ENCODE data around the gene COG1.
"Not testable (repeated sequence)": the region's sequence is repeated elsewhere in the genome, so short reads cannot be mapped to it uniquely, and the experiment has no call there.

COG1 gene

GRCh38 chr17:73192894-73193701 is at the start of gene COG1:
Gene COG1, plus strand, starts transcription at chr17:73193055. Its CDS starts 15 bp downstream, at chr17:73193070.
- DNase-seq = peak; percentile 81 to 83

- DNase-seq = not testable (repeated sequence)
These were observed 48.6 kb upstream of the COG1 start for GRCh38 chr17:73144209-73144608.

- DNase-seq = no peak
These were observed 47.2 kb upstream of the COG1 start for GRCh38 chr17:73145641-73146040.

GRCh38 chr17:73147791-73148190 is 45.1 kb upstream of the COG1 start:
- DNase-seq = not testable (repeated sequence)

GRCh38 chr17:73148540-73149334 is 44.1 kb upstream of the COG1 start:
- DNase-seq = no peak

- DNase-seq = not testable (repeated sequence)
These were observed 42.1 kb upstream of the COG1 start for GRCh38 chr17:73150622-73151300.

GRCh38 chr17:73151916-73152632 is 40.8 kb upstream of the COG1 start:
- no peak for DNase-seq

GRCh38 chr17:73155410-73156165 is 37.3 kb upstream of the COG1 start:
- no peak for DNase-seq

- DNase-seq = peak in 1 of 2 experiments; percentile 18
These were observed 36.6 kb upstream of the COG1 start for GRCh38 chr17:73156166-73156840.

GRCh38 chr17:73156887-73157520 is 35.9 kb upstream of the COG1 start:
- DNase-seq = no peak

- no peak for DNase-seq
These were observed 35.3 kb upstream of the COG1 start for GRCh38 chr17:73157521-73157890.

GRCh38 chr17:73158133-73158532 is 34.7 kb upstream of the COG1 start:
- DNase-seq = no peak

GRCh38 chr17:73160980-73161630 is 31.8 kb upstream of the COG1 start:
- DNase-seq = no peak

GRCh38 chr17:73163043-73163442 is 29.8 kb upstream of the COG1 start:
- DNase-seq = peak; percentile 17 to 46

GRCh38 chr17:73165616-73166404 is 27.0 kb upstream of the COG1 start:
- no peak for DNase-seq

GRCh38 chr17:73166731-73167581 is 25.9 kb upstream of the COG1 start:
- no peak for DNase-seq

- DNase-seq = no peak
These were observed 24.2 kb upstream of the COG1 start for GRCh38 chr17:73168667-73169066.

GRCh38 chr17:73170324-73170723 is 22.5 kb upstream of the COG1 start:
- no peak for DNase-seq

GRCh38 chr17:73172252-73172651 is 20.6 kb upstream of the COG1 start:
- DNase-seq = no peak

All from NCI-H187 (cell line).